ENCODE results near the gene WBP4. TPM values are rescaled to one million over a fixed set of nuclear protein-coding genes. Genes with fewer than 3 reads are reported as not detected.

Gene WBP4
- total RNA-seq, 3 donors from 2014 or later: 12.7 to 16.5 (median 13.1) TPM

- H3K4me1 ChIP-seq: no peaks in the 10 kb centered on the region
- H3K36me3 ChIP-seq: no peaks in the 10 kb centered on the region
- H3K4me3 ChIP-seq: no peak overlapping the region
- no peaks in the 10 kb centered on the region for H3K27me3 ChIP-seq
- no peak for DNase-seq (ENCODE audit: low spot score in 2 of 2)
- no peak overlapping the region for H3K27ac ChIP-seq
- H3K9me3 ChIP-seq: peaks cover 0 to 3% of the 10 kb centered on the region in 2 donors
- TF ChIP-seq POLR2AphosphoS5 (IDR thresholded peaks at IDR 0.05): no peak
- no peak for TF ChIP-seq CTCF (IDR thresholded peaks at IDR 0.05)
- no peak for TF ChIP-seq POLR2A (IDR thresholded peaks at IDR 0.05)
- intact Hi-C loops (cut with DNase I; ENCODE audit: low total_unique reads): no loop called here
These were observed 12.7 kb upstream of the WBP4 start for GRCh38 chr13:41048640-41049039.

GRCh38 chr13:41049480-41050440 is 11.5 kb upstream of the WBP4 start:
- H3K27ac ChIP-seq: no peak overlapping the region
- no peak for DNase-seq (ENCODE audit: low spot score in 2 of 2)
- TF ChIP-seq POLR2A (IDR thresholded peaks at IDR 0.05) (no peak), CTCF (IDR thresholded peaks at IDR 0.05) (no peak), POLR2AphosphoS5 (IDR thresholded peaks at IDR 0.05) (no peak)
- no peaks in the 10 kb centered on the region for H3K9me3 ChIP-seq
- no peaks in the 10 kb centered on the region for H3K27me3 ChIP-seq
- no peaks in the 10 kb centered on the region for H3K4me1 ChIP-seq
- no peak overlapping the region for H3K4me3 ChIP-seq
- intact Hi-C loops (cut with DNase I; ENCODE audit: low total_unique reads): no loop called here
- H3K36me3 ChIP-seq: no peaks in the 10 kb centered on the region

- Histone ChIP-seq H3K4me1 (no peaks in the 10 kb centered on the region), H3K4me3 (no peak overlapping the region), H3K36me3 (no peaks in the 10 kb centered on the region), H3K27me3 (no peaks in the 10 kb centered on the region), H3K9me3 (no peaks in the 10 kb centered on the region), H3K27ac (peak overlapping the region; percentile 67 to 77)
- no peak for DNase-seq (ENCODE audit: low spot score in 2 of 2)
- TF ChIP-seq POLR2A (IDR thresholded peaks at IDR 0.05): no peak
- no peak for TF ChIP-seq POLR2AphosphoS5 (IDR thresholded peaks at IDR 0.05)
- no peak for TF ChIP-seq CTCF (IDR thresholded peaks at IDR 0.05)
- intact Hi-C loops (cut with DNase I; ENCODE audit: low total_unique reads): no loop called here
These were observed 8.9 kb upstream of the WBP4 start for GRCh38 chr13:41052441-41052840.

GRCh38 chr13:41053384-41053826 is 7.9 kb upstream of the WBP4 start:
- Histone ChIP-seq H3K4me1 (no peaks in the 10 kb centered on the region), H3K27me3 (no peaks in the 10 kb centered on the region), H3K4me3 (no peak overlapping the region), H3K9me3 (no peaks in the 10 kb centered on the region), H3K27ac (peak overlapping the region; percentile 67 to 77), H3K36me3 (no peaks in the 10 kb centered on the region)
- intact Hi-C loops (cut with DNase I; ENCODE audit: low total_unique reads): no loop called here
- DNase-seq (ENCODE audit: low spot score in 2 of 2): no peak
- TF ChIP-seq POLR2AphosphoS5 (IDR thresholded peaks at IDR 0.05) (no peak), POLR2A (IDR thresholded peaks at IDR 0.05) (no peak), CTCF (IDR thresholded peaks at IDR 0.05) (no peak)

- no peaks in the 10 kb centered on the region for H3K9me3 ChIP-seq
- H3K27ac ChIP-seq: peak overlapping the region; percentile 67 to 68
- intact Hi-C loops (cut with DNase I; ENCODE audit: low total_unique reads): no loop called here
- TF ChIP-seq POLR2A (IDR thresholded peaks at IDR 0.05): no peak
- TF ChIP-seq POLR2AphosphoS5 (IDR thresholded peaks at IDR 0.05): no peak
- TF ChIP-seq CTCF (IDR thresholded peaks at IDR 0.05): peak in 2 of 3 donors; percentile 36 to 44
- DNase-seq (ENCODE audit: low spot score in 2 of 2): no peak
- no peaks in the 10 kb centered on the region for H3K27me3 ChIP-seq
- no peak overlapping the region for H3K4me3 ChIP-seq
- H3K4me1 ChIP-seq: no peaks in the 10 kb centered on the region
- H3K36me3 ChIP-seq: no peaks in the 10 kb centered on the region
These were observed 7.0 kb upstream of the WBP4 start for GRCh38 chr13:41054212-41054877.

All from breast epithelium (tissue), 4 donors.